T1000 (cell line): ENCODE results near the gene MYO5B.
"Not testable (repeated sequence)": the region's sequence is repeated elsewhere in the genome, so short reads cannot be mapped to it uniquely, and the experiment has no call there.

Experiments used
- DNase-seq: peaks from one replicate; lab custom pipeline; 2025; ENCODE audit warnings: mixed read lengths; lab: John Stamatoyannopoulos, UW

MYO5B gene

DNA sequence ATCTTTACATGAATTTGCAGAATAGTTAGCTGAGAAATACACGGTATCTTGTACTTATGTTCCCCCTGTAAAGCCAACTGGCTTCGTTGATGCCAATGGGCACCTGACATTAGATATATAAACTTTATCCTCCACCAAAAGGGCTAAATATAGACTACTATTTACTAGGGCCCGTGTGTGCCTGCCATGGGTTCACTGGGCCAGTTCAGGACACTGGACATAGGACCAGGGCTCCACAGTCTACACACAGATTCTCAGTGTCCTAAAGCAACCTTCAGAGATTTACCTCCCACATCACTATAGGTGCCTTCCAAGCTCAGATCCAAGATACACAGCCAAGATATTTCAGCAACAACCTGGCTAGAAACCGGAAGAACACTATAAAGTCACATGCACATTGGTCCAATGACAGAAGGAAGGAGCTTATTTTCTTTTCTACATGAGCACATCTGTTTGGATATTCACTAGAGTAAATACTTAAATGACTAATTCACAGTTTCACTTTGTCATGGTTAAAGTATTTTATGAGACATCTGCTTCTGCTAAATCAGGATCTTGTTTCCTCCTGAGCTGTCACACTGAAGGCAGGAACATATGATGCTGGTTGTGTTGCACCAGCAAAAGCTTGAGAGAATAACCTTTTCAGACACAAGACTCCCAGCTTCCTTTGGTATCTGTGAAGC is 95.1 kb downstream of the MYO5B start:
- DNase-seq, result no peak

DNA sequence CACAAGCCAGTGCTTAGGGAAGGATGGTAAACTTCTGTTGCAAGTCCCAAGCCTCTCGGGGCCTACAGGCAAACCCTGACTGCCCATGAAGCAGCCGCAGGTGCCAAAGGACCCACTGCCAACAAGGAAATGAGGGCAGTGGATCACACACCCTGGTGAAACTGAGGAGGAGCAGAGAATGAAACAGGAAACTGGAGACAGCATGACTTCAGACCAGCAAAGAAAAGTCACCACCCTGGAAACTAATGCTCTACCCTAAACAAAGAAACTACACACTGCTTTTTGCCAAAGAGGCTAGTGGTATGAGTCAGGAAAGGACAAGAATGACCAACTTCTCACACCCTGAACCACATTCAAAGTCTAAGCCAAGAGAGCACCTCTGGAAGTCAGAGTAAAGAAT is 97.2 kb downstream of the MYO5B start:
- no peak for DNase-seq

DNA sequence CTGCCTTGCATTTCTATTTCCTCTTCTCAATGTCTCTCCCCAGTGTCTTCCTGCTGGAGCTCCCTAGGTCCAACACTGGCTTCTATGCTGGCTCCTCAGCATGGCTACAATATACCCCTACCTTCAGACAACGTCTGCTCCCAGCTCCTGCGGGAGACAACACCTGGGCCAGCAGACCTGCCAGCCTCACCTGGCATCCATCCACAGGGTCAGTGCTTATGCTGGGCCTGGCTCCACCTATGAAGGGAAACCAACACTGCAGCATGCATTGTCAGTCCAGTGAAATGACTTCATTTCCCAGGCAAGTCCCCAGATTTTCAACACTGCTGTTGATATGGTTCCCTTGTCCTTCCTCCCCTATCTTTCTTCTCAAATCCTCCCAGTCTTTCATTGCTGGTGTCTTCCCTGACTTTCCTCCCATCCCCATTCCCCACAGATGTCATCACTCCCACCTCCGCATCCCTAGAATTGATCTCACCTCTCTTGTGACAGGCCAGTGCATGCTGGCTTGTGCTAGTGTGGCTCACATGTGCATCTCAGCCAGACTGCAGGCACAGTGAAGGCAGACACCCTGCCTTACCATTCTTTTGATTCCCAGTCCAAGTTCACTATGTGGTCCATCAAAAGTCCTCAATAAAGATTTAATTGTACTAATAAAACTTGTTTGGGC is 98.0 kb downstream of the MYO5B start:
- DNase-seq, result no peak

DNA sequence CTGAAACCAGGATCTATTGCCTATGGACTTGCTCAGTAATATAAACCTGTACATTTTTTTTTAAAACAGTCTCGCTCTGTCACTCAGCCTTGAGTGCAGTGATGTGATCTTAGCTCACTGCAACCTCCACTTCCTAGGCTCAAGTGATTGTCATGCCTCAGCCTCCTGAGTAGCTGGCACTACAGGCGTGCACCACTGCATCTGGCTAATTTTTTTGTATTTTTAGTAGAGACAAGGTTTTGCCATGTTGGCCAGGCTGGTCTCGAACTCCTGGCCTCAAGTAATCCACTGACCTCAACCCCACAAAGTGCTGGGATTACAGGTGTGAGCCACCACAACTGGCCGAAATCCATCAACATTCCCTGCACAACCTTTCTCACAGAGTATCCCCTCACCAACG is 100.2 kb downstream of the MYO5B start:
- not testable (repeated sequence) for DNase-seq

DNA sequence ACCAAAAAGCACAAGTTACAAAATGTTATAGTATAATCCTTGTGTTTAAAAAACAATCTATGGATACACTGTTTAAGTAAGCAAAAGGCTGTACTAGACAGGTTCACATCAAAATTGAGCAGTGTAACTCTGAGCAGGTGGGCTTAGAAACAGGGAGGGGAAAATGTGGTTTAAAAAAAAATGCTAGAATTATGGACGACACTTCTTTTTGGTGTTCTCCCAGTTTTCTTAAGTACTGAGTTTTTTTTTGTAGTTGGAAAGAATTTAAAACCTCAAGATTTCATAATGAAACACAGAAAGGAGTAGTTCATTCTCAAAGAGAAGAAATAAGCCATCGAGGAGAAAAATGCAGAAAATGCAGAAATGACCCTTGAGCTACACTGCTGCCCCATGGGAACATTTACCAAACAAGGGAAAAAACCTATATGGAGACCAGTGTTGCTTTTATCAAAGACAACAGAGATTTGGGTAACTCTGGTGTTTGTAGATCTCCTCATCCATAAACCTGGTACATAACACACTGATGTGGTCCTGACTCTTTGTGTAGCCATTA is 100.7 kb downstream of the MYO5B start:
- no peak for DNase-seq

DNA sequence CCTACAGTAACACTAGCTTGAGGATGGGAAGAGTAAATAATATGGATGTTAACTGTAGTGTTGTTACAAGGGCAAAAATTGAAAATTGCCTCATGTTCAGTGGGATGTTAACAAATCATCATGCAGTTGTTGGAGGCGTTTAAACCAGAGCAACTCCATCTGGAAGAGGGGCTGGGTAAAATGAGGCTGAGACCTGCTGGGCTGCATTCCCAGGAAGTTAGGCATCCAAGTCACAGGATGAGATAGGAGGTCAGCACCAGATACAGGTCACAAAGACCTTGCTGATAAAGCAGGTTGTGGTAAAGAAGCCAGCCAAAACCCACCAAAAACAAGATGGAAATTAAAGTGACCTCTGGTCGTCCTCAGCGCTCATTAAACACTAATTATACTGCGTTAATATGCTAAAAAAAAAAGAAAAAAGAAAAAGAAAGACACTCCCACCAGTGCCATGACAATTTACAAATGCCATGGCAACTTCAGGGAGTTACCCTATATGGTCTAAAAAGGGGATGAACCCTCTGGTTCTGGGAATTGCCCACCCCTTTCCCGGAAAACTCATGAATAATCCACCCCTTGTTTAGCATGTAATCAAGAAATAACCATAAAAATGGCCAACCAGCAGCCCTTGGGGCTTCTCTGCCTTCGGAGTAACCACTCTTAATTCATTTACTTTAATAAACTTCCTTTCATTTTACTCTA is 101.4 kb downstream of the MYO5B start:
- DNase-seq, result no peak

DNA sequence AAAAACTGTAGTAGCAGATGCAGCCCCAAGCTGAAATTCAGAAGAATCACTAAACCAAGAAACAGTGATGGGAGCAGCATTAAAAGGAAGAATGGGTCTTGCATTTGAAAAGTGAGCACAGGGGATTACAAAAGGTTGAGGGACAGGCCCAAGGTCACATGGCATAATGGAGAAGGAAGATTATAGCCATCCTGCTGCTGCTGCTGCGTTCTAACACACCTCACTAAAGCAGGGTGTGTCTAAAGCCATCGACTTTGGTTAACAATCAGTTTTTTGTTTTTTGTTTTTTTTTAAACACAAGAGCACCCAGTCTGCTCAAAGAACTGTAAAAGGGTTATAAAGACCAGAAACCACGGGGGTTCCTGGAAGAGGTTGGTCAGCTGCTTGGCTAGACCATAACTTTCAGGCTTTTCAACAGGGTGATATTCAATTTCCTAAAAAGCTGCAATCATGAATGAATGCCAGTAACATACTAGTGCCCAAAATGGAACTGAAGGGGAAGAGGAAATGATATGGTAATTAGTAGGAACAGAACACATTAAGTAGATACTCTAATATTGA is 102.6 kb downstream of the MYO5B start:
- no peak for DNase-seq

DNA sequence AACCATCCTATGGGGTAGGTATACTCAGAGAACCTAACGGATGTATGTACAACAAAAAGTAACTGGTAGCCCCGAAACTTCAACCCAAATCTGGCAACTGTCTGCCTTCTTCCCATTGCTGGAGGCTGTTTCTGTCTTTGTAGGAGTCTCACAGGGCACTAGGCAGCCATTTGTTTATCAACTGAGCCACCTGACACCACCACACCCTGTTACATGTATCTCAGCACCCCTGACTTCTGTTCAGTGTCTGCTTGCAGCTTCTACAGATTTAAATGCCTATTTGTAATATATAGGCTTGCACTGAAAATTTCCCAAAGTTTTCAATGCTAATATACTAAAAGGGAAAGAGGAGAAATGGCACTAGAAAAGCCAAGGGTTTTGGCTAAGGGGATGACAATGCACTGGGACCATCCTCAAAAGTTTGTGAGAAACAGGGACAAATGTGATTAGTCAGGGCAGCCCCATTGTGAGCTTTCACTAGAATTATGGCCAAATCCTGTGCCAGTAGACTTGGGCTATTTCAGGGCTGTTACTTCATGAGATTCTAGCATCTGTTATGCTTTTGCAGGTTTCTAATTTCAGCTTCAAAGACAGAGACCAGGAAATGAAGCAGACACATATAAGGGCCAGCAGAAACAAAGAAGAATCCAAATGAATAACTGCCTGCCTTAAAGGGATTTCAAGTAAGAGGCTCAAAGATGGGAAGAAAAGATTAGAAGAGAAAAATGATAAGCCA is 103.3 kb downstream of the MYO5B start:
- DNase-seq, result no peak

DNA sequence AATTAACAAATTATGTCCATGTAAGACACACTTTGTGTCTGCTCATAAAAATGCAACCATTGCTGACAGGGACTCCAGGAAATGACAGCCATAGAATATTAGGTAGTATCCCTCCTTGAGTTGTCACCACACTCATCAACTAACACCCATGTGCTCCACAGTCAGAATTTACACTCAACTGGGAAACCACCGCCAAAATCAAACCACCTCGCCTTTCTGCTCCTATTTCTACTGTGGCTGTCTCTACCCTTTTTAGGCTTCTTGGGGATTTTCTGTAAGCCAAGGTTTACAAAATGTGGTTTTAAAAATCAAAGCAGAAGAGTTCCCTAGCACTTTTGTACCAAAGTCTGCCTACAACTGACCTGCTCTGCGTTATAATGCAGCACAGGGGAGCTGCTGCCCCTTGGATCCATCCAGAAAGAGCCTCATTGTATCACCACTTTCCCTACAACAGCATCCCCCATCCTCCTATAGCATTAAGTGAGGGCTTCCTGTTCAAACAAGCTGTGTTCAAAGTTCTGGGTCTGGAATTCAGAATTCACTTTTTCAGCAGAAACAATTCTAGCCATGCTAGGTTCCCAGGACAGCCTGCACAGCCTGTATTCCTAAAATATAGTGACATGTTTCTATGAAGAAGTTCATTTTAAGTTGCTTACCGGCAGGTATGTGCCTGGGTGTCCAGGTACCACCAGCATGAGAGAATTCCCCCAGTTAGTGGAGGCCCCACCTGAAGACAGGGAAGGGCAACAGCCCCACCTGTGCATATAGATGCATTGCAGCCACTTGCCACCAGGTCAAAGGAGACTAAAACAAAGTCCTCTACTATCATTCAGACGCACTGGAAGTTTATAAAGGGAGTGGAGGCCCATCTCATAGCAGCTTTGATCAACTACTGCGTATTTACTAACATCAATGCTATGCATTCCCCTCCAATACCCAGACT is 104.3 kb downstream of the MYO5B start:
- DNase-seq, result no peak

DNA sequence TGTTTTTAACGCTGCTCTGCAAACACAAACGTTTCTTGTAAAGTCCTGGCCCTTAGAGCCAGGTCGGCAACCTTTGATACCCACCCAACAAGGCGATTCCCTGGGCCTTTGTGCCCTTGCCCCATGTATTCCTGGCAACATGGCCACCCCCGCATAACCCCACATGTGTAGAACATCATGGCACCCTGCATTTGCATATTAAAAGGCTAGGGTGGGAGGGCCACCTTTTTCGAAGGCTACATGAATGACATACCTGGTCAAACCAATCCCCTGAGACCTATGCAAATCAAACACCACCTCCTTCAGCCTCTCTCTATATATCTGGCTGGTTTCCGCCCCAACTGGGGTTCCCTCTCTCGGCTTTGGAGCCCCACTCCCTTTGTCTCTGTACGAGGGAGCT is 105.2 kb downstream of the MYO5B start:
- no peak for DNase-seq

DNA sequence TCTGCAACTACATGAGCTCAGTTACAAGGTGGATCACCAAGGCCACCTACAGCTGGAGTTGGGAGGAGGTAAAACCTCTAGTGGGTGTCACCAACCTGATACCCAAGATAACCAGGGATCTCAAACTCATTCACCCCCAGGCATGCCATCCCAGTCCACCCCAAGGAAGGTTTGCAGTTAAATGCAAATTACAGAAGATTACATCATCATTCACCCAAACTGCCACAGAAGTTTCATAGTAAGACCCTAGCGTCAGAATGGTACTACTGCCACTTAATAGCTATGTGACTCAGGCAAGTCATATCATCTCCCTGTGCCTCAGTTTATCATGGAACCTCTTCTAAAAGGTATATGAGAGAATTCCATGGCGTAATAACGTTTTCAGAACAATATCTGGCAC is 111.2 kb downstream of the MYO5B start:
- DNase-seq, result no peak

DNA sequence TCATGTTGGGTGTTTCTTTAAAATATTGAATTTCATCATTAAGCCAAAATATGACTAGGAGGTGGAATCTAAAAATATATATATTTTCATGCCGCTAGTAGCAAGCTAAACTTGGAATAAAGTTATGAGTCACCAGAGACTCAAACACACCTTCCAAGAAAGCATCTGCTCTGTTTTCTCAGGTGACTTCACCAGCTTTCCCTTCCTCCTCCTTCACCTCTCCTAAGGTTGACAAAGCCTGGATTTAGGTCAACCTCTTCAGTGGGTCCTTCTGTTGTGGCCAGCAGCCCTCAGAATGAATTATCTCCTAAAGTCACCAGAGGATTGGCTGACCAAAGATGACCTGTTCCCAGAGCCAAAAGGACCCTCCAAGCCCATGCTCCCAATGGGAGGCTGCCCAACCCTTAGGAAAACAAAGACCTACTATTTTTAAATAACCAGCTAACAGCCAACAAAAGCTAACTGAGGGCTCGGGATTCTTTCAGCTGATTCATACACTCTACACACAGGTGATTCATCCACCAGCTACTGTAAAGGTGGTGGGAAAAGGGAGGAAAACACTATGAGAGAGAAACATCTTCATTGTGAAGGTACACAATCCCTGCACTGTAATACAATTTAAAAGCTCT is 113.9 kb downstream of the MYO5B start:
- no peak for DNase-seq

DNA sequence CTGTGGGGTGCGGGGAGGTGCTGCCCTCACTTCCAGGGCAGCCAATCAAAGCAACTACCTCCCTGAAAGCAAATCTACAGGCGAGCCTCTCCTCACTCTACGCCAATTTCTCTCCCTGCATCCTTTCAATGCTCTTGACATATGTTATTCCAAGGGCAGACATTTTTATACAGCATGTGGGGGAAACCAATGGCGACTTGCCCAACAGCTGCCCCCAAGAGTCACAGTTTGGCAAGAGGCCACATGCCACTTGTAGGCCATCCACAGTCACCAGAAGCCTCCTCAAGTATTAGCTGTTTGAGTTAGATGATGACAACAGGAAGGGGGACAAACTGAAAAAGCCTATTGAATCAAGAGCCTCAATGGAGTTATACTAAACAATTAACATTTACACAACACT is 114.6 kb downstream of the MYO5B start:
- no peak for DNase-seq

DNA sequence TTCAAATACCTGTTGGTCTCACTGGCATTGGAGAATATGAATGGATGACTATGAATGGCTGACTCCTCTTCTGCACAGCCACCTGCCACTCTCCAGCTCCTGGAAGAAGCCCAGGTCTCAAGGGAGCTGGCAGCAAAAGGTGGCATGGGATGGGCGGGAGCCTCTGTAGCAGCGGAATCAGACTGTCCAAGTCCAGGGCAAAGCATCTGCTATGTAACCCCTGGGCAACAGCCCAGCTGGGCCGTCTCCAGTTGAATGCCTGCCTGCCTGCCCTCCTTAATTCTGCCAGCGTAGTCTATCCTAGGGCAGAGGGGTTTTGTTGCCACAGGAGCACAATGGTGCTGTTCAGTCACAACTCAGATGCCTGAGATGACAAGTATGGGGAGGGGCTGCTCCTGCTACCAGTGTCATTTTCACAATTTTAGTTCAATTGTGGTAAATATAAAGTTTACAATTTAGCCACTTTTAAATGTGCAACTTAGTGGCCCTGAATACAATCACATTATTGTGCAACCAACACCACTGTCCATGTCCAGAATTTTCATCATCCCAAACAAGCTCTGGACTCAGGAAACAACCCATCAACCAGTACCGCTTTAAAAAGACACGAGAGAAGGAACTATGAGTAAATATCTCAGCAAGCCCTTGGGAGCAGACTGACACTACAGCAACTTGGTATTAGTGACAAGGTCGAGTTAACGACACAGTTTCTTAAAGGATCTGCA is 115.2 kb downstream of the MYO5B start:
- no peak for DNase-seq

DNA sequence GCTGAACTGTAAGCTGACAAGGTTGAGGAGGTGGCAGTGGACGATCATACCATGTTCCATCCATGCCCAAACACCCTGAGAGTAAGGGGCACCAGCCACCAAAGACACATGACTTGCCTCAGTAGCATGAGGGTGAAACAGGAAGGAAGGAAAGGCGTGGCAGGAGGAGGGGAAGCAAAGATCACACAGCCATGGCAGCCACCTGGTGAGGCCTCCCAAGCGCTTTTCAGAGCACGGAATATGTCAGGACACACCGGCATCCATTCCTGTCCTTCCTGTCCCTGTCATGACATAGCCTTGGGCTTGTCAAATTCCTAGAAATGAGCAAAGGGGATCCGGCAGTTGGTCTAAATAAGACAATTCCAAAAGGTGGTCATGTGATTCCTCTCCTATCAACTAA is 118.7 kb downstream of the MYO5B start:
- no peak for DNase-seq

DNA sequence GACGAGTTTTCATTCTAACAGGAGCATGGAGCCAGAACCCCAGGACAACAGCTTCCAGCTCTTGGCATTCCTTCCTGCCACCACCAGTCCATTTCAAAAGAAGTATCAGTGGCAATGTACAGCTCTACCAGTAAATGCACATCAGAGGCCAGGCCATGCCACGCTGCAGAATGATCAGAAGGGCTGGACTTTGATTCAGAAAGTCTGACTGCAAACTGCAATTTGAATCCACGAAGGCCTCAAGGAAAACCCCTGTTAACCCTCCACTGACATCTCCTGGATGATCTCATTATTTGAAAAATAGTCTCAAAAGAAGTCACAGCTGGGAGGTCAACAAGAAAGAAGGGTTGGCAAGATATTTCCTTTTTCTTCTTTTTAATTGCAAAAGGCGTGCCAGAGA is 119.2 kb downstream of the MYO5B start:
- DNase-seq, result no peak

DNA sequence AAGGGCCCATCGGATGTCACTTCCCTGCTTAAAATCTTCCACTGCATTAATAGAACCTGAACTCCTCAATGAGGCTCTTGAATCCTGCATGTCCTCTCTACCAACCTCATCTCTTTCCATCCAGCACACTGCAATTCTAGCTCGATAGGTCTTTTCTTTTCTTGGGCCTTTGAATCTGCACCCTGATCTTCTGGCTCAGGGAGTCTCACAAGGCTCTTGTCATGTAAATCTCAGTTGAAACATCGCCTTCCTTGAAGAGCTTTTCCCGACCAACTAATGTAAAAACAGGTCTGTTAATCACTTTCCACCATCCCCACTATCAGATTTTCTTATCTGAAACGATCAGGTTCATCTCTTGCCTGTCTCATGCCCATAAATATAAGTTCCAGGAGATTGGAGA is 120.5 kb downstream of the MYO5B start:
- no peak for DNase-seq

DNA sequence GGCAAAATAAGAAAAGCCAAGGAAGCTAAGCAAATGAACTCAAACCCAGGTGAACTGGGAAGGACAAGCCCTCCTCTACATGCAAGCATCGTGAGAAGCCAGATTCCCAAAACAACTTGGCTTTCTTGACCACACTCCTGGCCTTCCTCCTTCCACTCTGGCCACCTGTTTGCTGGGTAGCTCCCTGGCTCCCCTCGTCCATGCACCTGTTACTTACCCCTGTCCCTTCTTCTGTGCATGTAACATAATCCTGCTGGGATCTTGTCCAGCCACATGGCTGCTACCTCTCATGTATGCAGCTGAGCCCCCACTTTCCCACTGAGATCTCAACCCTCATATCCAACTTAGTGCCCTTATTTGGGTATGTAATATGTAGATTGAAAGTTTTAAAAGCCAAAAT is 121.6 kb downstream of the MYO5B start:
- no peak for DNase-seq

DNA sequence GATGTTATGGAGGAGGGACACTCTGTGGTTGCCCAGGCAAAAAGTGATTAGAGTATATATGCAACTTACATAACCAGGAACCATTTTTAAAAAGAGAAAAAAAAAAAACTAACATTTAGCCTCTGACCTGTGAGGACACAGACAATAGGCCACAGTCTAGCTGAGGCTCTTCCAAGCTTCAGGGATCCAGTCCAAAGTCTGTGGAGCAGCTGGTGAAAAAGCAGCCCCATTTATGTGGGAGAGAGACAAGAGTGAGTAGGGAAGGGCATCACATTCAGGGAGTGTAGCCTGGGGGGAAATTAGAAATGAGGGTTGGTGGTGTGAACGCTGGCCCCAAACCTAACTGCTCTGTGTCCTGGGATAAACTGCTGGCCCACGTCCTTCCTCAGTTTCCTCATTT is 122.8 kb downstream of the MYO5B start:
- no peak for DNase-seq

DNA sequence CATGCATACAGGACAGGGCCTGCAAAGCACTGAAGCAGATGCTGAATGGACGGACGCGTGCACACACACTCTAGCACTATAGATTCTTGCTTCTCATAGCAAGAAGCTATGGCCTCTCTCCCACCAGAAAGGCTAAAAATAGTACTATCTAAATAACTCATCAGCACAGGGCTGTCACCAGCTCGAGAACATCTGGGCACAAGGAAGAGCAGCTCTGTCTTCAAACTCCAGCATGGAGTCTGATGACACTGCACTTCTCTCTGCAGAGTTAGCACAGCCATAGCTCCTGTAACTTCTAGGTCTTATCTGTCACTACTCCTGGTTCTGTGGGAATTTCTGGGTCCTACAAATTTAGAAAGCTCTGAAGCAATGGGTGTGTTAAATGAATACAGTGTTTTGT is 123.5 kb downstream of the MYO5B start:
- DNase-seq, result no peak
